BJ (cell line): ENCODE measurements around the gene GZMM. TPM values are rescaled to one million over a fixed set of nuclear protein-coding genes. Genes with fewer than 3 reads are reported as not detected.

Source experiments
- CTCF ChIA-PET: fragments of 350-600 bp; formaldehyde crosslinking; extraction: SDS; loops from one replicate; lab custom pipeline; 2021; ENCODE audit warnings: antibody characterized with exemption, inconsistent platforms; lab: Yijun Ruan, JAX
- POLR2A ChIA-PET: fragments of 300-600 bp; sonication (Branson Sonifier 250); formaldehyde crosslinking; extraction: SDS; loops from one replicate; lab custom pipeline; 2021; ENCODE audit warnings: antibody characterized with exemption; lab: Charles Lee
- DNase-seq: peaks from one replicate; pipeline ENCODE4 v3.0.0-alpha.2; 2011; ENCODE audit warnings: low read depth
- H3K27me3 ChIP-seq: 2 replicates; pipeline ENCODE4 v1.6.0; 2011; ENCODE audit warnings: low read length; ENCODE audit not compliant: control insufficient read depth, insufficient read depth
- H3K36me3 ChIP-seq: 2 replicates; pipeline ENCODE4 v1.5.1; 2011; ENCODE audit warnings: low read length; ENCODE audit not compliant: control insufficient read depth, insufficient read depth
- H3K4me3 ChIP-seq: 2 replicates; pipeline ENCODE4 v1.5.1; 2011; ENCODE audit warnings: low read depth, mild to moderate bottlenecking, control low read depth, low read length
- polyA plus RNA-seq: library from polyadenylated mRNA; depleted of rRNA; stranded (reverse); fragments of >200 nt; gene quantifications from 2 replicates; pipeline ENCODE4 v1.2.3, GENCODE V29; 2011
- TF ChIP-seq, protein P1 (sequence below): IDR thresholded peaks from 2 replicates; pipeline ENCODE4 v1.5.1; 2011; ENCODE audit warnings: low read depth, mild to moderate bottlenecking, control low read depth, inconsistent platforms, low read length, moderate library complexity; ENCODE audit not compliant: insufficient read depth

GZMM gene
- polyA plus RNA-seq, 1 experiment, result not detected

- Histone ChIP-seq H3K36me3 (no peaks in the 10 kb centered on the region), H3K27me3 (no peaks in the 10 kb centered on the region), H3K4me3 (peak within 1 kb of the TSS; percentile 98)
- ChIA-PET CTCF (interaction anchor here (0.7 to 2.8 kb wide), 10 partner anchors 10 to 42 kb away, joined by 3 to 16 read pairs (median 6); partner anchors contain the start of genes CDC34 and MADCAM1), POLR2A (no interaction called here)
- DNase-seq, result no peak
- TF ChIP-seq, protein P1, sequence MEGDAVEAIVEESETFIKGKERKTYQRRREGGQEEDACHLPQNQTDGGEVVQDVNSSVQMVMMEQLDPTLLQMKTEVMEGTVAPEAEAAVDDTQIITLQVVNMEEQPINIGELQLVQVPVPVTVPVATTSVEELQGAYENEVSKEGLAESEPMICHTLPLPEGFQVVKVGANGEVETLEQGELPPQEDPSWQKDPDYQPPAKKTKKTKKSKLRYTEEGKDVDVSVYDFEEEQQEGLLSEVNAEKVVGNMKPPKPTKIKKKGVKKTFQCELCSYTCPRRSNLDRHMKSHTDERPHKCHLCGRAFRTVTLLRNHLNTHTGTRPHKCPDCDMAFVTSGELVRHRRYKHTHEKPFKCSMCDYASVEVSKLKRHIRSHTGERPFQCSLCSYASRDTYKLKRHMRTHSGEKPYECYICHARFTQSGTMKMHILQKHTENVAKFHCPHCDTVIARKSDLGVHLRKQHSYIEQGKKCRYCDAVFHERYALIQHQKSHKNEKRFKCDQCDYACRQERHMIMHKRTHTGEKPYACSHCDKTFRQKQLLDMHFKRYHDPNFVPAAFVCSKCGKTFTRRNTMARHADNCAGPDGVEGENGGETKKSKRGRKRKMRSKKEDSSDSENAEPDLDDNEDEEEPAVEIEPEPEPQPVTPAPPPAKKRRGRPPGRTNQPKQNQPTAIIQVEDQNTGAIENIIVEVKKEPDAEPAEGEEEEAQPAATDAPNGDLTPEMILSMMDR, result no peak
These were observed 36.3 kb upstream of the GZMM start, which contains the start of gene TPGS1 for GRCh38 chr19:507286-508203. Gene TPGS1, plus strand, starts transcription at chr19:507497. Its CDS starts 10 bp downstream, at chr19:507507.

DNA sequence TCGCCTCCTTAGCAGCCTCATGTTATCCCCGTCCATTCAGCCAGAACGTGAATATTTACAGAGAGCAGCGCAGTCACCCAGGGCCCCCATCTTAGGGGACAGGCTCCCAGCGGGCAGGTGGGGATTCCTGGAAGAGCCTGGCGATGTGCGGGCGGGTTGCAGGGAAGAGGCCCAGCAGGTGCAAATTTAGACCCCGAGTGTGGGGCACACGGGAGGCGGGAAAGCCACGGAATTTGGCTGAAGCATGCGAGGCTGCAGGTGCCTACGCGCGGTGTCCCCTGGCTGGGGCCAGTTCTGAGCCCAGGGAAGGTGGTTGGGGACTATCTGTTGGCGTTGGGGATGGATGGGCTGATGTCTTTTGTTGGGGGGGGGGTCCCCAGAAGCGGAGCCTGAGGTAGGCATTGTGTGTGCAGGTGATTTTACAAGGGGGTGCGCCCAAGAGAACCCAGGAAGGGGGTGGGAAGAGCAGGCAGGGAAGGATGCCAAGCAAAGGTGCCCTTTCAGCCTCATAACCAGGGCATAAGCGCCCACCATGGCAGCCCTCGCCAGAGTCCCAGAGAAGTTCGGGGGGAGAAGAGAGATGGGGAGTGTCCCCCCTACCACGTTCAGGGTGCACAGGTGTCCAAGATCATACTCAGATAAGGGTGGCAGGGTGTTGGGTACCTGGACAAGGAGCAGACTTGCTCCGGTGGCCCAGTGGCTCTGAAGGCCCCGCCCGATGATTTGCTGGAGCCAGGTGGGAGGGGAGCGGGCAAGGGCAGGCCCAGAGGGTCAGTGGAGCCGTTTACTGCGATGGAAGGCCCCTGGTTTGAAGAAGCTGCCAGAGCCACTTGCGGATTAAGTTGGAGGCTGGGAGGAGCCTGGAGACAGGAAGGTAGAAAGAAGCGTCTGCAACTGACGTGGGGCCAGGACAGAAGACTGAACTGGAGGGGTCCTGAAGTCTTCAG, 35.4 kb upstream of the GZMM start:
- H3K27me3 ChIP-seq, result no peaks in the 10 kb centered on the region
- ChIA-PET CTCF (interaction anchor here (1.0 kb wide), 1 partner anchor 23 kb away, joined by 3 read pairs; the partner anchor contains the start of gene CDC34), POLR2A (no interaction called here)
- TF ChIP-seq, protein P1, result no peak
- peak overlapping the region; percentile 98 for H3K4me3 ChIP-seq
- peaks cover 1% of the 10 kb centered on the region; the same call in 1 of the 2 replicates for H3K36me3 ChIP-seq
- DNase-seq, result no peak

DNA sequence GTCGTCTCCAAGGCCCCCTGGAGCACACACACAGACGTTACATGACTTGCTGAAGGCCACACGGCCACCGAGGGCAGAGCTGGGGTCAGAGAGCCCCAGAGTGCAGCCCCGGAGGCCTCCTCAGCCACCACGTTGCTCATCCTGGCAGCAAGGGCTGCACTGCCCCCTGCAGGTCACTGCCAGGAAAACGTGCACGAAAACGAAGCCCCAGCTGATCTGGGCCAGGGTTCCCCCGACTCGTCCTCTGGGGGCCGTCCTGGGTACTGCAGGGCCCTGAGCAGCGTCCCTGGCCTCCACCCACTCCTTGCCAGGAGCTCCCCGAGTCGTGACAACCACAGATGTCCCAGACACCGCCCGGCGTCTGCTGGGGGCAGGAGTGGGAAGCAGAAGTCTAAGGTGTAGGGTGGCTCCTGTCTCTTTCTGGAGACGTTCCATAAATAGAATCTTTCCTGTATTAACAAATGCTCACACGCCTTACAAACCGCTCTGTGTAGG, 33.2 kb upstream of the GZMM start:
- peaks cover 6% of the 10 kb centered on the region; the same call in 1 of the 2 replicates for H3K36me3 ChIP-seq
- POLR2A ChIA-PET, result no interaction called here
- CTCF ChIA-PET, result interaction anchor here (0.7 to 3.2 kb wide), 14 partner anchors 11 to 167 kb away, joined by 3 to 34 read pairs (median 4); partner anchors contain the start of gene CDC34

DNA sequence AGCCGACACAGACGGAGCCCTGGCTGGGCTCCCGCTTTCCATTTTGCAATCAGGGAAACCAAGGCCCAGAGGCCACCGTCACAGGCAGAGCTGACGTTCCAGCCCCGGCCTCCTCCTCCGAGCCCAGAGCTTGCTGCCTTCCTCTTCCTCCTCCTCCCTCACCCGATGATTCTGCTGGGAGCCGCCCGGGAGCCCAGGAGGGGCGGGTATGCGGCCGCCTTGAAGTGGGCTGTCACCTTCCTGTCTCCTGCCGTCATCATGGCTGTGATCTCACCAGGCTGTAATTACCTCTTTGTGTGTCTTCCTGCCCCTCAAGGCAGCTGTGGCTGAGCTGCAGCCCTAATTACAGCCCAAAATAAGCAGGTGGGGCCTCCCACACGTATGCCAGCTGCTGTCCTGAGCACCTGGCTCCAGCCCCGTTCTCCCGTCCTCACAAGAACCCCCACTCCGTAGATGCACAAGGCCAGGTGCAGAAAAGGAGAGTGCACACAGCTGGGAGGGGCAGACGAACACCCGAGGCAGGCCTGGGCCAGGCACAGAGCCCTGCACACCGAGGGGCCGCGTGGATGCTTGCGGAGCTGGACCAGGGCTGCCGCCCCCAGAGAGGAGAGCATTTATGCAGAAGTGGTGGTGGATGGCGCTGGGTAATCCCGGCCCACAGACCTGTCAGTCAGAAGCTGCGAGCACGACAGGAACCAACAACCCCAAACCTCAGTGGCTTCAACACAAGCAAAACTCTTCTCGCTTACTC, 32.6 kb upstream of the GZMM start:
- CTCF ChIA-PET, result interaction anchor here (0.7 to 3.2 kb wide), 14 partner anchors 10 to 168 kb away, joined by 3 to 34 read pairs (median 4); partner anchors contain the start of gene CDC34
- TF ChIP-seq, protein P1, result no peak
- Histone ChIP-seq H3K4me3 (no peak overlapping the region), H3K27me3 (no peaks in the 10 kb centered on the region), H3K36me3 (peaks cover 6% of the 10 kb centered on the region; the same call in 1 of the 2 replicates)
- no peak for DNase-seq
- POLR2A ChIA-PET, result no interaction called here

More for the DNA sequence above, 33.2 kb upstream of the GZMM start:
- no peak for DNase-seq
- H3K4me3 ChIP-seq, result no peak overlapping the region
- no peaks in the 10 kb centered on the region for H3K27me3 ChIP-seq
- TF ChIP-seq, protein P1, result peak; percentile 98
